HL-60/S4 (cell line): ENCODE results near the gene ARVCF.

Experiments
- in situ Hi-C: fragments of 300-500 bp; cut with MboI; formaldehyde crosslinking; loops from 2 replicates; pipeline ENCODE4 v1.14.3; 2022; ENCODE audit warnings: low sequenced_read_pairs

The ARVCF gene

GRCh38 chr22:20019661-20020532, 3.3 kb upstream of the ARVCF start:
- in situ Hi-C loops = no loop called here

GRCh38 chr22:20018001-20018400, 1.4 kb upstream of the ARVCF start:
- in situ Hi-C loops = no loop called here

GRCh38 chr22:20017622-20017958, 967 bp upstream of the ARVCF start:
- in situ Hi-C loops = no loop called here

- in situ Hi-C loops = no loop called here
Measured at GRCh38 chr22:20015971-20016733, 471 bp downstream of the ARVCF start.

- in situ Hi-C loops = no loop called here
Measured at GRCh38 chr22:20015187-20015625, 1.4 kb downstream of the ARVCF start.

- in situ Hi-C loops = no loop called here
Measured at GRCh38 chr22:20014526-20015186, 2.0 kb downstream of the ARVCF start.

GRCh38 chr22:20013382-20013871, 3.2 kb downstream of the ARVCF start:
- in situ Hi-C loops = no loop called here

GRCh38 chr22:20012741-20013331, 3.8 kb downstream of the ARVCF start:
- in situ Hi-C loops = no loop called here

GRCh38 chr22:20011993-20012740, 4.5 kb downstream of the ARVCF start:
- in situ Hi-C loops = no loop called here

- in situ Hi-C loops = no loop called here
Measured at GRCh38 chr22:20011123-20011992, 5.3 kb downstream of the ARVCF start.

- in situ Hi-C loops = no loop called here
Measured at GRCh38 chr22:20010307-20011122, 6.1 kb downstream of the ARVCF start.

GRCh38 chr22:20009582-20010306, 6.9 kb downstream of the ARVCF start:
- in situ Hi-C loops = no loop called here

- in situ Hi-C loops = no loop called here
Measured at GRCh38 chr22:20009018-20009491, 7.6 kb downstream of the ARVCF start.

GRCh38 chr22:20008221-20008995, 8.2 kb downstream of the ARVCF start:
- in situ Hi-C loops = no loop called here

GRCh38 chr22:20004464-20004863, 12.2 kb downstream of the ARVCF start:
- in situ Hi-C loops = no loop called here

- in situ Hi-C loops = no loop called here
Measured at GRCh38 chr22:20003304-20003703, 13.3 kb downstream of the ARVCF start.

GRCh38 chr22:20002636-20003035, 14.0 kb downstream of the ARVCF start:
- in situ Hi-C loops = no loop called here
